GM12878 (cell line): ENCODE data around the gene PPIL6. TPM values are rescaled to one million over a fixed set of nuclear protein-coding genes. Genes with fewer than 3 reads are reported as not detected.

Experiments used
- ATAC-seq: fragments of 200-7000 bp; cut with Tn5 transposase; 3 replicates; pipeline ENCODE4 v1.9.1; 2020; ENCODE audit warnings: mild to moderate bottlenecking, moderate library complexity
- BruUV-seq: library from RNA; stranded (reverse); fragments of 400-500 nt; replicated peaks from 2 replicates; lab custom pipeline; 2021; lab: Mats Ljungman, UMichigan
- CTCF ChIA-PET: fragments of 300-600 bp; sonication (Branson Sonifier 250); formaldehyde crosslinking; extraction: SDS; loops from one replicate; lab custom pipeline; 2021; ENCODE audit warnings: inconsistent platforms; lab: Yijun Ruan, JAX
- POLR2A ChIA-PET: fragments of 350-600 bp; formaldehyde crosslinking; extraction: SDS; loops from one replicate; lab custom pipeline; 2021; ENCODE audit warnings: inconsistent platforms; lab: Charles Lee
- RAD21 ChIA-PET: fragments of 300-600 bp; sonication (Branson Sonifier 250); formaldehyde crosslinking; loops from one replicate; lab custom pipeline; 2023; ENCODE audit warnings: antibody characterized with exemption; ENCODE audit not compliant: unreplicated experiment; lab: Charles Lee
- SMC1A ChIA-PET: fragments of 300-600 bp; sonication (Branson Sonifier 250); formaldehyde crosslinking; loops from one replicate; lab custom pipeline; 2023; ENCODE audit not compliant: unreplicated experiment, uncharacterized antibody; lab: Charles Lee
- DNase-seq: peaks from one replicate; pipeline ENCODE4 v3.0.0-alpha.2; 2011; ENCODE audit warnings: low read depth, low spot score
- FAIRE-seq: peaks from 3 replicates; lab custom pipeline; 2011; peaks lifted over from hg19 to GRCh38; lab: Jason Lieb, UNC
- H2AFZ ChIP-seq: 2 replicates; pipeline ENCODE4 v1.6.0; 2011; ENCODE audit warnings: low read depth, low read length, control low read depth; ENCODE audit not compliant: control insufficient read depth
- H3K27ac ChIP-seq: 2 replicates; pipeline ENCODE4 v1.5.1; 2011; ENCODE audit warnings: control low read depth; ENCODE audit not compliant: control insufficient read depth, insufficient read depth
- H3K27me3 ChIP-seq, 2 experiments: replicated peaks in 1 of 2; 2 replicates each; pipeline versions ENCODE4 v1.6.0 to v1.6.1; 2011; ENCODE audit warnings: low read length in 1 of 2; ENCODE audit not compliant: control insufficient read depth in 2 of 2, insufficient read depth in 2 of 2
- H3K36me3 ChIP-seq, 2 experiments: 2 replicates each; pipeline ENCODE4 v1.5.1; 2011; ENCODE audit warnings: low read length in 1 of 2; ENCODE audit not compliant: control insufficient read depth in 2 of 2, insufficient read depth in 2 of 2
- H3K4me1 ChIP-seq: 2 replicates; pipeline ENCODE4 v1.6.1; 2011; ENCODE audit warnings: mild to moderate bottlenecking, low read length, moderate library complexity, mixed read lengths; ENCODE audit not compliant: control insufficient read depth, insufficient read depth
- H3K4me2 ChIP-seq: 2 replicates; pipeline ENCODE4 v1.6.0; 2011; ENCODE audit warnings: control low read depth; ENCODE audit not compliant: control insufficient read depth, insufficient read depth
- H3K4me3 ChIP-seq: fragments of 200-600 bp; sonication (generic); 2 replicates; pipeline ENCODE4 v1.5.1; 2016
- H3K79me2 ChIP-seq: 2 replicates; pipeline ENCODE4 v1.6.0; 2011; ENCODE audit warnings: low read length; ENCODE audit not compliant: control insufficient read depth, insufficient read depth
- H3K9ac ChIP-seq: 2 replicates; pipeline ENCODE4 v1.8.0; 2011; ENCODE audit warnings: low read length, control low read depth, mixed read lengths; ENCODE audit not compliant: control insufficient read depth, insufficient read depth
- H3K9me3 ChIP-seq: replicated peaks from 3 replicates; pipeline ENCODE4 v1.5.1; 2011; ENCODE audit warnings: mild to moderate bottlenecking, low read length; ENCODE audit not compliant: control insufficient read depth, insufficient read depth
- H4K20me1 ChIP-seq: 2 replicates; pipeline ENCODE4 v1.6.0; 2011; ENCODE audit not compliant: control insufficient read depth, insufficient read depth
- BMI1 ChIP-seq: fragments of 450-650 bp; IDR thresholded peaks from 2 replicates; pipeline ENCODE4 v1.6.1; 2016; ENCODE audit warnings: mild to moderate bottlenecking, moderate library complexity, borderline replicate concordance
- CBX3 ChIP-seq: fragments of 200-600 bp; sonication (generic); IDR thresholded peaks from 2 replicates; pipeline ENCODE4 v1.6.1; 2016; ENCODE audit warnings: low read depth, borderline replicate concordance
- EP300 ChIP-seq, 2 experiments: fragments of 150-350 bp in 1 of 2; IDR thresholded peaks; 2 replicates each; pipeline ENCODE4 v1.6.1; 2011 to 2012; ENCODE audit warnings: low read depth in 2 of 2, low read length in 2 of 2, borderline replicate concordance in 1 of 2, improper control_type of control experiment in 1 of 2, inconsistent platforms in 1 of 2; ENCODE audit not compliant: control insufficient read depth in 1 of 2
- FOS ChIP-seq: IDR thresholded peaks from 3 replicates; pipeline ENCODE4 v1.6.1; 2011; ENCODE audit warnings: borderline replicate concordance; ENCODE audit not compliant: insufficient read length; ENCODE audit errors: extremely low read depth
- HDAC2 ChIP-seq: fragments of 200-600 bp; sonication (generic); IDR thresholded peaks from 2 replicates; pipeline ENCODE4 v1.6.1; 2017
- IKZF1 ChIP-seq: fragments of 450-650 bp; conservative IDR thresholded peaks from 2 replicates; pipeline ENCODE4 v1.6.1; 2017; ENCODE audit warnings: antibody characterized with exemption, mild to moderate bottlenecking
- IKZF2 ChIP-seq, 2 experiments: fragments of 450-650 bp; IDR thresholded peaks; 2 replicates each; pipeline ENCODE4 v1.6.1; 2017; ENCODE audit warnings: mild to moderate bottlenecking in 2 of 2, moderate library complexity in 2 of 2
- LARP7 ChIP-seq: fragments of 450-650 bp; IDR thresholded peaks from 2 replicates; pipeline ENCODE4 v1.6.1; 2017; ENCODE audit warnings: mild to moderate bottlenecking
- MEF2A ChIP-seq: IDR thresholded peaks from 2 replicates; pipeline ENCODE4 v1.6.1; 2011; ENCODE audit warnings: low read depth, mild to moderate bottlenecking, low read length, moderate library complexity; ENCODE audit not compliant: insufficient read depth
- NKRF ChIP-seq: fragments of 450-650 bp; conservative IDR thresholded peaks from 2 replicates; pipeline ENCODE4 v1.6.1; 2017; ENCODE audit warnings: mild to moderate bottlenecking, moderate library complexity
- RAD21 ChIP-seq: IDR thresholded peaks from 2 replicates; pipeline ENCODE4 v1.6.1; 2011; ENCODE audit warnings: mild to moderate bottlenecking, low read depth, low read length, moderate library complexity; ENCODE audit not compliant: insufficient read depth
- RBBP5 ChIP-seq: fragments of 200-600 bp; sonication (generic); conservative IDR thresholded peaks from 2 replicates; pipeline ENCODE4 v1.6.1; 2016
- RELA ChIP-seq: fragments of 450-650 bp; IDR thresholded peaks from 2 replicates; pipeline ENCODE4 v1.8.0; 2014; ENCODE audit warnings: borderline replicate concordance; ENCODE audit not compliant: partially characterized antibody
- SMAD5 ChIP-seq: IDR thresholded peaks from 2 replicates; pipeline ENCODE4 v1.6.1; 2016; ENCODE audit warnings: antibody characterized with exemption, low read depth
- SP1 ChIP-seq: IDR thresholded peaks from one replicate; pipeline ENCODE4 v1.6.1; 2011; ENCODE audit warnings: low read depth, low read length
- STAT1 ChIP-seq: fragments of 450-650 bp; conservative IDR thresholded peaks from 2 replicates; pipeline ENCODE4 v1.6.1; 2014; ENCODE audit warnings: antibody characterized with exemption, mild to moderate bottlenecking
- USF1 ChIP-seq: IDR thresholded peaks from 2 replicates; pipeline ENCODE4 v1.6.1; 2011; ENCODE audit warnings: borderline replicate concordance, low read depth, mild to moderate bottlenecking, moderate library complexity, mixed read lengths, low read length; ENCODE audit not compliant: insufficient read depth; ENCODE audit errors: extremely low read length
- YBX1 ChIP-seq: fragments of 450-650 bp; IDR thresholded peaks from 2 replicates; pipeline ENCODE4 v1.6.1; 2016; ENCODE audit warnings: antibody characterized with exemption
- YY1 ChIP-seq: IDR thresholded peaks from 2 replicates; pipeline ENCODE4 v1.6.1; 2011; ENCODE audit warnings: low read depth, mild to moderate bottlenecking, low read length
- whole genome bisulfite sequencing: methylation state at CpG from one replicate; pipeline ENCODE4 v1.1.6; 2016; ENCODE audit warnings: low lambda C conversion rate; ENCODE audit not compliant: insufficient replicate concordance, insufficient coverage; ENCODE audit errors: missing lambda C conversion rate; 5-methylcytosine and 5-hydroxymethylcytosine counted together
- in situ Hi-C: fragments of 300-500 bp; cut with MboI; formaldehyde crosslinking; loops from 9 replicates; pipeline ENCODE4 v1.14.3; 2018; ENCODE audit warnings: mixed read lengths
- intact Hi-C: fragments of 100-400 bp; cut with micrococcal nuclease; formaldehyde crosslinking; loops from one replicate; pipeline ENCODE4 v1.14.2; 2022; ENCODE audit not compliant: unreplicated experiment
- polyA plus RNA-seq, 11 experiments: library from polyadenylated mRNA; depleted of rRNA in 4 of 11; unstranded in 6 of 11; stranded (reverse) in 5 of 11; fragments of >200 nt; fragmentation: Nextera tagmentation in 4 of 11; fragmentation: Illumina TruSeq in 1 of 11; extraction: Ambion mirVana in 4 of 11; extraction: Trizol in 1 of 11; gene quantifications; 1 replicate in 1 of 11; 2 replicates in 10 of 11; pipeline versions ENCODE4 v1.2.1 to v1.2.3, GENCODE V29; 2011 to 2016; ENCODE audit warnings: inconsistent platforms in 2 of 11, missing spikeins in 2 of 11, low read depth in 1 of 11
- total RNA-seq, 4 experiments: library from RNA; depleted of rRNA in 3 of 4; stranded (reverse); fragments of >200 nt in 3 of 4; fragmentation: Illumina TruSeq in 1 of 4; extraction: Trizol in 1 of 4; gene quantifications; 2 replicates each; pipeline versions ENCODE4 v1.2.1 to v1.2.3, GENCODE V29; 2013 to 2021

Gene PPIL6
- total and polyA plus RNA-seq, 10 of the 15 experiments (the other 5 are each of a cell fraction or from before 2014, with no cell fraction given) = 0.01 to 0.26 (median 0.12) TPM; not detected in 5

GRCh38 chr6:109475625-109476024 lies 35.2 kb upstream of the PPIL6 start:
- CTCF ChIA-PET = interaction anchor here (1.1 to 2.0 kb wide), 3 partner anchors 12 to 31 kb away, joined by 3 to 5 read pairs (median 4); no protein-coding TSS in a partner anchor
- in situ Hi-C loops = no loop called here
- peaks cover 71% of the 10 kb centered on the region for H3K79me2 ChIP-seq
- H3K4me1 ChIP-seq = peaks cover 28% of the 10 kb centered on the region
- no peak overlapping the region for H3K4me3 ChIP-seq
- H3K9ac ChIP-seq = no peak overlapping the region
- TF ChIP-seq EP300 (IDR thresholded peaks at IDR 0.05; ENCODE audit: borderline replicate concordance in 1 of 2, control insufficient read depth in 1 of 2, low read depth in 2 of 2, low read length in 2 of 2) = no peak
- no peak for TF ChIP-seq RELA
- no peak for TF ChIP-seq USF1
- no peak for TF ChIP-seq NKRF
- no peak for TF ChIP-seq SMAD5
- no peak for TF ChIP-seq RAD21
- TF ChIP-seq BMI1 = no peak
- TF ChIP-seq HDAC2 = no peak
- no peak for TF ChIP-seq YBX1
- TF ChIP-seq MEF2A = no peak
- no peak for TF ChIP-seq YY1
- no peak for TF ChIP-seq FOS
- no peak for TF ChIP-seq STAT1
- TF ChIP-seq CBX3 = no peak
- no peak for TF ChIP-seq IKZF2 (IDR thresholded peaks at IDR 0.05)
- no peak for TF ChIP-seq SP1
- TF ChIP-seq LARP7 = no peak
- no peak for TF ChIP-seq IKZF1
- no peak for TF ChIP-seq RBBP5
- TF ChIP-seq, all 136 proteins: peak for 0
- Histone ChIP-seq H2AFZ (no peak overlapping the region), H3K9me3 (no peaks in the 10 kb centered on the region), H3K27ac (no peak overlapping the region), H3K4me2 (peak overlapping the region; percentile 46; the same call in 1 of the 2 replicates), H3K27me3 (no peaks in the 10 kb centered on the region), H3K36me3 (peaks cover 5 to 24% of the 10 kb centered on the region in 2 experiments), H4K20me1 (no peaks in the 10 kb centered on the region)
- FAIRE-seq = no peak
- 67% methylated on average over 2 of the region's 2 CpGs for WGBS
- no TSS peak for BruUV-seq
- DNase-seq = no peak
- POLR2A ChIA-PET = interaction anchor here (0.9 to 1.6 kb wide), 3 partner anchors 10 to 34 kb away, joined by 3 to 4 read pairs (median 3); no protein-coding TSS in a partner anchor
- SMC1A ChIA-PET = interaction anchor here (3.6 to 9.4 kb wide), 2 partner anchors 12 to 19 kb away, joined by 14 to 148 read pairs; partner anchors contain the start of gene MICAL1
- intact Hi-C loops = loop anchor here (10.0 kb wide), 1 partner anchor 709 kb away; the partner anchor contains the start of gene CDC40
- ATAC-seq = no peak
- RAD21 ChIA-PET = no interaction called here
